G401.6 (cell line): Measurements from ENCODE around the gene ANKRD52.
"Not testable (repeated sequence)": the region's sequence is repeated elsewhere in the genome, so short reads cannot be mapped to it uniquely, and the experiment has no call there.

Source experiments
- FAIRE-seq: peaks from 2 replicates; lab custom pipeline; 2012; peaks lifted over from hg19 to GRCh38; lab: Jason Lieb, UNC

Gene ANKRD52

DNA sequence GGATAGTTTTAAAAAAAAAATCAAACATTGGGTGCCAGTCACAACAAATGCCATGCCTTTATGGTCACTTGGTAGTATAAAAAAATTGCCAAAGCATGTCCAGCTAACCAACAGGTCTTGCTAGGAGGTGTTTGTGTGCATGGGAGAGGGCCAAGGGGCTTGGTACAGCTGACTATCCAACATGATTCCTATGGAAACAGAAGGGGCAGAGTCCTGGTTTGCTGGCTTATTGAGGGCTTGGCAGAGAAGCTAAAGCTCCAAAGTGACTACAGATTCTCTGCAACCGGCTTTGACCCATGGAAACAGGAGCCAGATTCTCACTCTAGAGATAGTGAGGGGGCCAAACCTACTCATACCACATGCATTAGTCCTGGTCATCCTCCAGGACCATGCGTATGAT lies 14.3 kb upstream of the ANKRD52 start:
- FAIRE-seq: not testable (repeated sequence)

- FAIRE-seq: peak; percentile 23
These were observed 12.8 kb upstream of the ANKRD52 start for GRCh38 chr12:56271031-56271430.

DNA sequence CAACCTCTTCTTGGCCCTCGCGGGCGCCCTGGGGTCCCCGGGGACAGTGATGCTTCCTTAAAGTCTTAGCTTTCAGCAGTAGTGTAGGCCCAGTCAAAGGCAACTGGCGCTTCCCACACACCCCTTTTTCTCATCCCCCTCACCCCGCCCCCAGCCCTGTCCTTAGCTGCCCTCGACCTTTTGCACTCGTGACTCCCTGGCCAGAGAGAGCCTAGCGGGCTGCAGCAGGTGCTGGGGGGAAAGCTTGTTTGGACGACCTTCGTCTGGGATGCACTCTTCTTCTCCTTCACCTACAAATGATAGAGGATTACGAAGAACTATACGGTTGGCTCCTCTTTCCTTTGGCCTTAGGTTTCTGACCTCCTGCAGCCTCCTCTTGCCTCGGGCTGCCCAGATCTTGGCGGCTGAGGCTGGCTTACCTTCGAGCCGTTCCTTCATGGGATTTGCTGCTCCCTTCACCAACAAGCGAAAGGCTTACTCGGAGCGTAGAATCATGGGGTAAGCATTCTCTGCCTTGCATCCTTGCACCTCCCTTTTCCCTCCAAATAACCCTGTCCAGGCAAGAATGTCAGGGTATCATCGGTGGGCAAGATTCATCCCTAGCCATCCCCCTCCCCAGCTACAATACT lies 9.4 kb upstream of the ANKRD52 start:
- FAIRE-seq: no peak

- FAIRE-seq: no peak
These were observed 8.7 kb upstream of the ANKRD52 start, which contains the start of gene COQ10A for GRCh38 chr12:56266693-56267442. COQ10A (plus strand) TSS chr12:56266942; CDS start chr12:56267119, 177 bp downstream.

GRCh38 chr12:56266068-56266692 lies 8.0 kb upstream of the ANKRD52 start:
- not testable (repeated sequence) for FAIRE-seq

- not testable (repeated sequence) for FAIRE-seq
These were observed 4.8 kb upstream of the ANKRD52 start for GRCh38 chr12:56262955-56263354.

DNA sequence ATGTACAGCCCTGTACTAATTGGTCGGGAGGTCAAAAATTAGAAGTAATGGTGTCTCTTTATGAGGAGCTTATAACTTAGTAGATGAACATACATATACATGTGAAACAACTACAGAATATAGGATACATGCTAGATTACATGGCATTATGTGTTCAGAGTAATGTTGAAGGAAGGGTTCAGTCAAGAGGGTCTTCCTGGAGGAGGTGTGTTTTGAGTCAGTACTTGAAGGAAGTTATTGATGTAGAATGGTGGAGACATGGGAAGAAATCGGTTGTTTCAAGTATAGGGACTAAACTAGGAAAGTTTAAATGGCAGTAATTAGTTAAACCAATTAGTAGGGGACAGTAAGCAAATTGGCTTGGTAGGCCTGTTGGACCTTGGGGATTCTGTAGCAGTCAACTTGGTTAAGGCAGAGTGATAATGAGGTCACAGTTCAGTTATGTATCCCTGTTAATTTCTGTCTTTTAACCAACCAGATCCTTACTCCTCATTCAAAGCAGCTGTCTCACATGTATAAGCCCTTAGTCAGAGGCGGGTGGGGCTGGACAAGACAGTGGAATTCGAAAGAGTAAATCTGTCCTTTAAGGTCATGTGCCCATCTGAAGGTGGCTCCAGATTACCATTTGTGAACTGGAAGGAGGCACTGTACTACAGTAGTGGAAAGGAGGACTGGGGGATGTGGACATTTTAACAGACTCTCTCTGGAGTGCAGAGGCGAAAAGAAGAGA lies 3.5 kb upstream of the ANKRD52 start:
- no peak for FAIRE-seq

- FAIRE-seq: no peak
These were observed 2.7 kb upstream of the ANKRD52 start for GRCh38 chr12:56260921-56261320.

- FAIRE-seq: no peak
These were observed 2.2 kb upstream of the ANKRD52 start for GRCh38 chr12:56260380-56260779.

GRCh38 chr12:56258820-56259183 lies 618 bp upstream of the ANKRD52 start:
- FAIRE-seq: no peak

DNA sequence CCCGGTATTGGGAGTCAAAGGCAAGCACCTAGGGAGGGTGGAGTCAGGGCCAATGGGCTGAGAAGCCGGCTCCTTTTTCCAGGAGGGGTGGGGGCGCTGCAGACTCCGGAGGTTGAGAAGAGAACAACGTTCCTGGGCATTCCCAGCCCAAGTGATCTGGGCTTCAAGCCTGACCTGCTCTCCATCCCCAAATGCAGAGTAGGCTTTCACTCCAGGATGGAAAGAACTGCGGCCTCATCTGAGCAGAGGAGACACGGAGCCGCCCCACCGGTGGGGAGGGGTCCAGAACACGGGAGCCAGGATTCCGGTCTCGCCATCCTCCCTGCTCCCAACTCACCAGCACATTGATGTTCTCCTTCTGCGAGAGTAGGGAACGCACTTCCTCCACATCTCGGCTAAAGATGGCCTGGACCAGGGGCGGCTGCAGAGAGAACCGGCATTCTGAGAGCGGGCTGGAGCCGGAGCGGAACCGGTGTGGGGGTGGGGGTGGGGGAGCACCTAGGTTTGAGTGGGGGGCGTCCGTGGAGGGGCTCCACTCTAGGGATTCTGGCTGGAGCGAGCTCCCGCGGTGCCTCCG lies 605 bp downstream of the ANKRD52 start:
- peak; percentile 40 for FAIRE-seq

- no peak for FAIRE-seq
These were observed 1.1 kb downstream of the ANKRD52 start for GRCh38 chr12:56257071-56257470.

DNA sequence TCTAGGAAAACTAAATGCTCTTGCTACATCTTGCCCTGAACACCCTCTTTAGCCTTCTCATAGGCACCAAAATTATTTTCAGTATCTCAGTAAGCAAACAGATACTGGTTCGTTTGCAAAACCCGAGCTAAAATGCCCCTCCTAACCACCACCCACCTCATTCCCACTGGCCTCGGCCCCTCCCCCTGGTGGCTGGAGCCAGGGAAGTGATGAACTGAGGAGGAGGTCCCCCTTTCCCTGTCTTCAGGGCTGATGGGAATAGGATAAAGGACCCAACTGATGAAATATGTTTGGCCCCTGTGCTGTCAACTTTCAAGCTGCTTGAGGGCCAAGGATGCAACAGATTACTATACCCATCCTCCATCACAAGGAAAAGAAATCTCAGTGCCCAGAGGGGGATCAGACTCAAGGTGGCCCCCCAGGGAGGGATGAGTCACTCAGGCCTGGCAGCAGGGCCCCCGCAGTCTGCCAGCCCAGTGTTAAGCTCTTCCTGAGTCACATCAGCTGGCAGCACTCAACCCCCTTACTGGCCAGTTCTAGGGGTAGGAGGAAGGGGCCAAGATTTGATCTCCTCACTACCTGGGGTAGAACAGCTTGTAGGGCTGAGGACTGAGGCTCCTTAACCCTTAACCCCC lies 1.7 kb downstream of the ANKRD52 start:
- FAIRE-seq: no peak

GRCh38 chr12:56255671-56256070 lies 2.5 kb downstream of the ANKRD52 start:
- FAIRE-seq: no peak

DNA sequence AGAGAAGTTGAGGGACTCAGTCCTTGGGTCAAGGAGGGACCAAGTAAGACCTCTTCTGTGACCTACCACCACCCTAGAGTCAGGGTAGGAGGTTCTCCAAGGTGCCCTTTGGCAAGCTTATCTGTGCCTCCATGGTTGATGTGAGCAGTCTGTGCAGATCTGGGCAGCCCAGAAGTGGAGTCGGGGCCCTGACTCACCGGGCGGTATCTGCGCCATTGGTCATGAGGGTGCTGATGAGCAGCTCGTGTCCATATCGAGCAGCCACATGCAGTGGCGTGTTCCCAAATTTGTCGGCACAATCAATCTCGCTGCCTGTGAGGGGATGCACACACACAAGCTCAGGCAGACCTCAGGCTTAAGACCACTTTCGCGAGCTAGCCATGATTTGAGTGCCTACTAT lies 5.1 kb downstream of the ANKRD52 start:
- no peak for FAIRE-seq

DNA sequence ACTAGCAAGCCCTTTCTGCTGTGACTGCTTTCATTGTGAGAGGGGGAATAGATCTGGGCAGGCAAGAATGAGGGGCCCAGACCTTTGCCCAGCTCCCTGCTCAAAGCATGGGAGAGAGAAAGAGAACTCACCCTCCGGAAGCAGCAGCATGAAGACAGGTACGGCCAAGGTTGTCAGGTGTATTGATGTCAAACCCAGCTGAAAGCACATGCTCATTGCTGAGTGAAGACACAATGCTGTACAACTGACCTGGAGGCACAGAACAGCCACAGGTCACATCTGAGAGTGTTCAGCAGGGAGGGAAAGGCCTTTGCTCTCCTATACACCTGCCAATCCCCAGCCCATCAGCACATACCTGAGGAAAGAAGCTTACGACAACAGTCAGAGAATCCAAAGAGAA lies 5.5 kb downstream of the ANKRD52 start:
- FAIRE-seq: no peak

- FAIRE-seq: no peak
These were observed 9.5 kb downstream of the ANKRD52 start for GRCh38 chr12:56248711-56249110.

DNA sequence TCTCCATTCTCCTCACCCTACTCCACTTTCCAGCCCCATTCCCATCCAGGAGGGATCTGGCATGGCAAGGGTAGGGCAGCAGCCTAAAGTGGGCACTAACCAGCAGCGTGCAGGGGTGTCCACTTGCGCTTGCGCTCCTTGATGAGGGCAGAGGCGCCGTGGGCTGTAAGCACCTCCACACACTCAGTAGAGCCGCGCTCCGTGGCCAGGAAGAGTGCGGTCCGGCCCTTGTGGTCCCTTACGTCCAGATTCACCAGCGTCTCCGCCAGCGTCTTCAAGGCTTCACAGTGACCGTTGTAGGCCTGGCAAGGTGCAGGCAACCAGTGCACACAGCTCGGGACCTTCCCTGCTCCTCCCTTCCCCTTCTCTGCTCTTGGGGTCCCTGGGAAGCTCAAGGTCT lies 10.3 kb downstream of the ANKRD52 start:
- no peak for FAIRE-seq

DNA sequence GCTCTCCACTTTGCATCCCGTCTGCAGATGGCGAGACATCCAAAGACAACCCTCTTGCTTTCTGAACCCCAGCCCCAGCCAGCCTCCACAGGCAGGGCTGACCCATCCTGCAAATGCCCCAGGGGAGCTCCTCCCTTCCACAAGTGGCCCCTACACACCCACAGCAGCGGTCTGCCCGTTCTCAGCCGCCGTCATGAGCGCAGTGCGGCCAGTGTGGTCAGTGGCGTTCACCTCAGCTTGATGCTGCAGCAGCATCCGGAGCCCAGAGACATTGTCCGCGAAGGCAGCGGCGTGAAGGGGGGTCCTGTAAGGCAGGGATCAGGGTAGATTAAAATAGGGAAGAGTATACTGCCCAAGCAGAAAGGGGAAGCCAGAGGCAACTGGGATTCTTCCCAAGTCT lies 13.7 kb downstream of the ANKRD52 start:
- FAIRE-seq: no peak

GRCh38 chr12:56243731-56244181 lies 14.4 kb downstream of the ANKRD52 start:
- no peak for FAIRE-seq

DNA sequence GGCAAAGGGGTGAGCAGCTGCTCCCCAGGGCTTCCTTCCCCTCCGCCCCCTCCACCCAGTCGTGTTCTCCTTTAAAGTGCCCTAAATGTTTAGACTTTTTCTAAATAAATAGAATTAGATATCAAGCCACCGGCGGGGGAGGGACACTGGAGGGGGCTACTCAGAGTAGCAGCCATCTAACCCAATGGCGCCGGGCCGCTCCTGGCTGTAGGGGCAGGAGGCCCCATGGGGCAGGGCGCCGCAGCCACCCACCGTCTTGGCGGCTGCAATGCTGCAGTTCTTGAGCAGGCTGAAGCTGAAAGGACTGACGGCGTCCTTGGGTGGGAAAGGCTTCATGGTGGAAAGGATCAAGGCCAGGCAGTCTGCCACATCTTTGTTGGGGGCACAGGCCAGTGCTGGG lies 15.2 kb downstream of the ANKRD52 start:
- no peak for FAIRE-seq
